Left kidney (tissue), 2 donors: ENCODE measurements around the gene UBA1. TPM values are rescaled to one million over a fixed set of nuclear protein-coding genes. Genes with fewer than 3 reads are reported as not detected.
"Not testable (repeated sequence)": the region's sequence is repeated elsewhere in the genome, so short reads cannot be mapped to it uniquely, and the experiment has no call there.

Experiments
- DNase-seq: peaks from one replicate; pipeline ENCODE4 v3.0.0-alpha.2; 2013
- polyA plus RNA-seq: library from polyadenylated mRNA; unstranded; fragments of 120-200 nt; gene quantifications from one replicate; pipeline ENCODE4 v1.2.1, GENCODE V29; 2013; ENCODE audit not compliant: insufficient read length

The UBA1 gene
- polyA plus RNA-seq, 1 donor, result 266 TPM

GRCh38 chrX:47250017-47250347, 56.4 kb downstream of the UBA1 start:
- no peak for DNase-seq

DNA sequence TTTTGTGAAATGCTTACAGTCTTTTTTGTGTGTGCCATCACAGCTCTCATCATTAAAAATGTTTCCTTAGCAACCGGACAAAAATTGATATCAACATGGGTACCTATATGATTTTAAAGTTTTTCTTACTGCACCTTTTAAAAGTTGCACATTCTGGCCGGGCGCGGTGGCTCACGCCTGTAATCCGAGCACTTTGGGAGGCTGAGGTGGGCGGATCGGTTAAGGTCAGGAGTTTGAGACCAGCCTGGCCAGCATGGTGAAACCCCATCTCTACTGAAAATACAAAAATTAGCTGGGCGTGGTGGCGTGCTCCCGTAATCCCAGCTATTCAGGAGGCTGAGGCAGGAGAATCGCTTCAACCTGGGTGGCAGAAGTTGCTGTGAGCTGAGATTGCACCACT, 64.0 kb downstream of the UBA1 start:
- DNase-seq, result not testable (repeated sequence)

Other genes starting within 250 kb of the UBA1 start
- 42.7 TPM for gene RGN, start 115.4 kb upstream of the UBA1 start, polyA plus RNA-seq
- gene NDUFB11, start 49.1 kb upstream of the UBA1 start, polyA plus RNA-seq, result 80.5 TPM
- 46.4 TPM for gene RBM10, start 48.6 kb upstream of the UBA1 start, polyA plus RNA-seq
- 113 TPM for gene CDK16, start 24.9 kb downstream of the UBA1 start, polyA plus RNA-seq
- gene USP11, start 39.2 kb downstream of the UBA1 start, polyA plus RNA-seq, result 170 TPM
- gene ZNF157, start 176.7 kb downstream of the UBA1 start, polyA plus RNA-seq, result 1.6 TPM